ENCODE measurements around the gene PSMD6.

DNA sequence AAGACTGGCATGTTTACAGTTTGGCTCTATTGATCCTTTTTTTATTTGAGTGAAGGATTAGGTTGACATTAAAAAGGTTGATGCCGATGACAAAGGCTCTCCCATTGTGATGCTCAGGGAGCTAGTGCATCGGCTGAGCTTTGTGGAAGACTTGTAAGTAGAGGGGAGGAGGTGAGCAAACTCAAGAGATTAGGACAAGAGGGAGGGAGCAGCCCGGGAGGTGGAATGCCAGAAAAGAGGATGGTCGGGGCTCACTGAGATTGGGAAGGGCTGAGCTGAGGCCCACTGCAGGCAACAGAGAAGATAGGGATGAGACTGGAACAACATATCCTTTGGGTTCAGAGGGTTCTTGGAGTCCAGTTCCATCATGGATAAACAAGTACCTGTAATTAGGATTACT is 26.5 kb upstream of the PSMD6 start:
- TF ChIP-seq, protein P1, sequence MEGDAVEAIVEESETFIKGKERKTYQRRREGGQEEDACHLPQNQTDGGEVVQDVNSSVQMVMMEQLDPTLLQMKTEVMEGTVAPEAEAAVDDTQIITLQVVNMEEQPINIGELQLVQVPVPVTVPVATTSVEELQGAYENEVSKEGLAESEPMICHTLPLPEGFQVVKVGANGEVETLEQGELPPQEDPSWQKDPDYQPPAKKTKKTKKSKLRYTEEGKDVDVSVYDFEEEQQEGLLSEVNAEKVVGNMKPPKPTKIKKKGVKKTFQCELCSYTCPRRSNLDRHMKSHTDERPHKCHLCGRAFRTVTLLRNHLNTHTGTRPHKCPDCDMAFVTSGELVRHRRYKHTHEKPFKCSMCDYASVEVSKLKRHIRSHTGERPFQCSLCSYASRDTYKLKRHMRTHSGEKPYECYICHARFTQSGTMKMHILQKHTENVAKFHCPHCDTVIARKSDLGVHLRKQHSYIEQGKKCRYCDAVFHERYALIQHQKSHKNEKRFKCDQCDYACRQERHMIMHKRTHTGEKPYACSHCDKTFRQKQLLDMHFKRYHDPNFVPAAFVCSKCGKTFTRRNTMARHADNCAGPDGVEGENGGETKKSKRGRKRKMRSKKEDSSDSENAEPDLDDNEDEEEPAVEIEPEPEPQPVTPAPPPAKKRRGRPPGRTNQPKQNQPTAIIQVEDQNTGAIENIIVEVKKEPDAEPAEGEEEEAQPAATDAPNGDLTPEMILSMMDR (conservative IDR thresholded peaks at IDR 0.05 in 1 of 2, IDR thresholded peaks at IDR 0.05 in 1 of 2; ENCODE audit: low read depth in 1 of 2, low read length in 2 of 2): no peak
- no peak for TF ChIP-seq EZH2 (IDR thresholded peaks at IDR 0.05; ENCODE audit: low read length, missing control alignments)
